ENCODE results near the gene SLC39A8.

The SLC39A8 gene

GRCh38 chr4:102339018-102339417, 6.3 kb downstream of the SLC39A8 start:
- no peak for DNase-seq

GRCh38 chr4:102338405-102338804, 6.9 kb downstream of the SLC39A8 start:
- DNase-seq: no peak

GRCh38 chr4:102335616-102336015, 9.7 kb downstream of the SLC39A8 start:
- no peak for DNase-seq

- no peak for DNase-seq
Observed at GRCh38 chr4:102334624-102335023, 10.7 kb downstream of the SLC39A8 start.

GRCh38 chr4:102333787-102334186, 11.5 kb downstream of the SLC39A8 start:
- no peak for DNase-seq

- DNase-seq: no peak
Observed at GRCh38 chr4:102328045-102328444, 17.2 kb downstream of the SLC39A8 start.

GRCh38 chr4:102326951-102327350, 18.3 kb downstream of the SLC39A8 start:
- no peak for DNase-seq

- DNase-seq: no peak
Observed at GRCh38 chr4:102324730-102325129, 20.6 kb downstream of the SLC39A8 start.

GRCh38 chr4:102322736-102323135, 22.5 kb downstream of the SLC39A8 start:
- no peak for DNase-seq

GRCh38 chr4:102321260-102321995, 23.9 kb downstream of the SLC39A8 start:
- DNase-seq: no peak

- no peak for DNase-seq
Observed at GRCh38 chr4:102319594-102319993, 25.7 kb downstream of the SLC39A8 start.

GRCh38 chr4:102318526-102318925, 26.8 kb downstream of the SLC39A8 start:
- no peak for DNase-seq

- no peak for DNase-seq
Observed at GRCh38 chr4:102318105-102318504, 27.2 kb downstream of the SLC39A8 start.

GRCh38 chr4:102317459-102317858, 27.8 kb downstream of the SLC39A8 start:
- no peak for DNase-seq

- DNase-seq: no peak
Observed at GRCh38 chr4:102316585-102316984, 28.7 kb downstream of the SLC39A8 start.

- no peak for DNase-seq
Observed at GRCh38 chr4:102315532-102315931, 29.8 kb downstream of the SLC39A8 start.

GRCh38 chr4:102312417-102312816, 32.9 kb downstream of the SLC39A8 start:
- no peak for DNase-seq

GRCh38 chr4:102311912-102312311, 33.4 kb downstream of the SLC39A8 start:
- DNase-seq: no peak

GRCh38 chr4:102311407-102311806, 33.9 kb downstream of the SLC39A8 start:
- DNase-seq: no peak

- DNase-seq: no peak
Observed at GRCh38 chr4:102308032-102308799, 37.1 kb downstream of the SLC39A8 start.

GRCh38 chr4:102305666-102306065, 39.6 kb downstream of the SLC39A8 start:
- no peak for DNase-seq

- no peak for DNase-seq
Observed at GRCh38 chr4:102302762-102303161, 42.5 kb downstream of the SLC39A8 start.

GRCh38 chr4:102301167-102301566, 44.1 kb downstream of the SLC39A8 start:
- DNase-seq: no peak

GRCh38 chr4:102299354-102300107, 45.8 kb downstream of the SLC39A8 start:
- DNase-seq: no peak
